ENCODE measurements around the gene HACL1. TPM values are rescaled to one million over a fixed set of nuclear protein-coding genes. Genes with fewer than 3 reads are reported as not detected.
"Not testable (repeated sequence)": the region's sequence is repeated elsewhere in the genome, so short reads cannot be mapped to it uniquely, and the experiment has no call there.

HACL1 gene
- total and polyA plus RNA-seq, 2 donors: 15.7 to 30.3 TPM

GRCh38 chr3:15612001-15612400, 10.6 kb upstream of the HACL1 start:
- H3K4me1 ChIP-seq (ENCODE audit: insufficient read depth): no peaks in the 10 kb centered on the region
- H3K4me3 ChIP-seq (ENCODE audit: low read depth, low read length): no peak overlapping the region
- no peak for DNase-seq (ENCODE audit: extremely low spot score)
- WGBS: 40% methylated on average over 1 of the region's 1 CpG
- H3K27ac ChIP-seq (ENCODE audit: low read depth): no peak overlapping the region
- H3K36me3 ChIP-seq (ENCODE audit: insufficient read depth): no peaks in the 10 kb centered on the region

- 94% methylated on average over 3 of the region's 3 CpGs for WGBS
Measured at GRCh38 chr3:15611018-15611417, 9.6 kb upstream of the HACL1 start.

GRCh38 chr3:15610082-15610759, 8.9 kb upstream of the HACL1 start:
- WGBS: 96% methylated on average over 4 of the region's 4 CpGs
- no peaks in the 10 kb centered on the region for H3K4me1 ChIP-seq (ENCODE audit: insufficient read depth)
- no peak overlapping the region for H3K27ac ChIP-seq (ENCODE audit: low read depth)
- H3K36me3 ChIP-seq (ENCODE audit: insufficient read depth): no peaks in the 10 kb centered on the region
- no peak for DNase-seq (ENCODE audit: extremely low spot score)
- H3K4me3 ChIP-seq (ENCODE audit: low read depth, low read length): no peak overlapping the region

More at GRCh38 chr3:15611018-15611417, 9.6 kb upstream of the HACL1 start:
- H3K36me3 ChIP-seq (ENCODE audit: insufficient read depth): no peaks in the 10 kb centered on the region
- no peak overlapping the region for H3K27ac ChIP-seq (ENCODE audit: low read depth)
- no peak for DNase-seq (ENCODE audit: extremely low spot score)
- H3K4me3 ChIP-seq (ENCODE audit: low read depth, low read length): no peak overlapping the region
- H3K4me1 ChIP-seq (ENCODE audit: insufficient read depth): no peaks in the 10 kb centered on the region

- Histone ChIP-seq H3K4me1 (ENCODE audit: insufficient read depth) (no peaks in the 10 kb centered on the region), H3K36me3 (ENCODE audit: insufficient read depth) (no peaks in the 10 kb centered on the region)
Measured at GRCh38 chr3:15606434-15606891, 5.1 kb upstream of the HACL1 start.

GRCh38 chr3:15604584-15604983, 3.2 kb upstream of the HACL1 start:
- not testable (repeated sequence) for H3K4me3 ChIP-seq (ENCODE audit: low read depth, low read length); H3K27ac ChIP-seq (ENCODE audit: low read depth); H3K36me3 ChIP-seq (ENCODE audit: insufficient read depth); DNase-seq (ENCODE audit: extremely low spot score); H3K4me1 ChIP-seq (ENCODE audit: insufficient read depth)
- WGBS: 88% methylated on average over 1 of the region's 1 CpG

More at GRCh38 chr3:15606434-15606891, 5.1 kb upstream of the HACL1 start:
- Histone ChIP-seq H3K27ac (ENCODE audit: low read depth) (peak overlapping the region; percentile 70), H3K4me3 (ENCODE audit: low read depth, low read length) (no peak overlapping the region)
- 85% methylated on average over 2 of the region's 2 CpGs for WGBS
- DNase-seq (ENCODE audit: extremely low spot score): no peak

GRCh38 chr3:15602816-15603215, 1.4 kb upstream of the HACL1 start:
- 96% methylated on average over 3 of the region's 3 CpGs for whole genome bisulfite sequencing
- not testable (repeated sequence) for H3K4me3 ChIP-seq (ENCODE audit: low read depth, low read length); H3K36me3 ChIP-seq (ENCODE audit: insufficient read depth); H3K27ac ChIP-seq (ENCODE audit: low read depth); DNase-seq (ENCODE audit: extremely low spot score); H3K4me1 ChIP-seq (ENCODE audit: insufficient read depth)

- H3K4me1 ChIP-seq (ENCODE audit: insufficient read depth): peaks cover 3% of the 10 kb centered on the region
- peak overlapping the region; percentile 34 for H3K27ac ChIP-seq (ENCODE audit: low read depth)
- no peaks in the 10 kb centered on the region for H3K36me3 ChIP-seq (ENCODE audit: insufficient read depth)
- DNase-seq (ENCODE audit: extremely low spot score): no peak
- H3K4me3 ChIP-seq (ENCODE audit: low read depth, low read length): peak overlapping the region; percentile 64
- 2% methylated on average over 9 of the region's 9 CpGs for WGBS
Measured at GRCh38 chr3:15602146-15602536, 772 bp upstream of the HACL1 start.

- Histone ChIP-seq H3K4me1 (ENCODE audit: insufficient read depth) (peaks cover 3% of the 10 kb centered on the region), H3K36me3 (ENCODE audit: insufficient read depth) (no peaks in the 10 kb centered on the region), H3K27ac (ENCODE audit: low read depth) (no peak overlapping the region), H3K4me3 (ENCODE audit: low read depth, low read length) (peak overlapping the region; percentile 64)
- no peak for DNase-seq (ENCODE audit: extremely low spot score)
- WGBS: under 1% methylated on average over 19 of the region's 19 CpGs
Measured at GRCh38 chr3:15601046-15601398, 347 bp downstream of the HACL1 start.

GRCh38 chr3:15595955-15596354, 5.4 kb downstream of the HACL1 start:
- no peak overlapping the region for H3K27ac ChIP-seq (ENCODE audit: low read depth)
- H3K36me3 ChIP-seq (ENCODE audit: insufficient read depth): no peaks in the 10 kb centered on the region
- DNase-seq (ENCODE audit: extremely low spot score): no peak
- peaks cover 3% of the 10 kb centered on the region for H3K4me1 ChIP-seq (ENCODE audit: insufficient read depth)
- no peak overlapping the region for H3K4me3 ChIP-seq (ENCODE audit: low read depth, low read length)
- WGBS: 90% methylated on average over 2 of the region's 2 CpGs

GRCh38 chr3:15592968-15593367, 8.4 kb downstream of the HACL1 start:
- Histone ChIP-seq H3K27ac (ENCODE audit: low read depth) (no peak overlapping the region), H3K36me3 (ENCODE audit: insufficient read depth) (peaks cover 3% of the 10 kb centered on the region), H3K4me3 (ENCODE audit: low read depth, low read length) (no peak overlapping the region), H3K4me1 (ENCODE audit: insufficient read depth) (no peaks in the 10 kb centered on the region)
- DNase-seq (ENCODE audit: extremely low spot score): no peak
- 95% methylated on average over 8 of the region's 8 CpGs for WGBS

GRCh38 chr3:15591928-15592327, 9.4 kb downstream of the HACL1 start:
- H3K4me3 ChIP-seq (ENCODE audit: low read depth, low read length): no peak overlapping the region
- H3K27ac ChIP-seq (ENCODE audit: low read depth): no peak overlapping the region
- WGBS: 90% methylated on average over 21 of the region's 21 CpGs
- peaks cover 3% of the 10 kb centered on the region for H3K36me3 ChIP-seq (ENCODE audit: insufficient read depth)
- DNase-seq (ENCODE audit: extremely low spot score): no peak
- no peaks in the 10 kb centered on the region for H3K4me1 ChIP-seq (ENCODE audit: insufficient read depth)

- H3K4me1 ChIP-seq (ENCODE audit: insufficient read depth): no peaks in the 10 kb centered on the region
- 89% methylated on average over 3 of the region's 3 CpGs for WGBS
- H3K36me3 ChIP-seq (ENCODE audit: insufficient read depth): peaks cover 3% of the 10 kb centered on the region
- no peak overlapping the region for H3K27ac ChIP-seq (ENCODE audit: low read depth)
- no peak for DNase-seq (ENCODE audit: extremely low spot score)
- no peak overlapping the region for H3K4me3 ChIP-seq (ENCODE audit: low read depth, low read length)
Measured at GRCh38 chr3:15591242-15591641, 10.1 kb downstream of the HACL1 start.

- Histone ChIP-seq H3K4me1 (ENCODE audit: insufficient read depth) (no peaks in the 10 kb centered on the region), H3K27ac (ENCODE audit: low read depth) (no peak overlapping the region), H3K36me3 (ENCODE audit: insufficient read depth) (peaks cover 4% of the 10 kb centered on the region), H3K4me3 (ENCODE audit: low read depth, low read length) (no peak overlapping the region)
- no peak for DNase-seq (ENCODE audit: extremely low spot score)
- WGBS: 68% methylated on average over 6 of the region's 6 CpGs
Measured at GRCh38 chr3:15585111-15585845, 16.1 kb downstream of the HACL1 start.
